ENCODE data around the gene PEX7. TPM values are rescaled to one million over a fixed set of nuclear protein-coding genes. Genes with fewer than 3 reads are reported as not detected.
"Not testable (repeated sequence)": the region's sequence is repeated elsewhere in the genome, so short reads cannot be mapped to it uniquely, and the experiment has no call there.

Gene PEX7
- total RNA-seq, 1 experiment from 2014 or later = 3.9 TPM

GRCh38 chr6:136958168-136958567, 135.8 kb downstream of the PEX7 start:
- no peaks in the 10 kb centered on the region for H3K27me3 Mint-ChIP-seq (ENCODE audit: unreplicated experiment)
- H3K27ac Mint-ChIP-seq (ENCODE audit: unreplicated experiment) = no peak overlapping the region
- H3K4me3 Mint-ChIP-seq (ENCODE audit: low read depth, unreplicated experiment) = no peak overlapping the region
- no peak for TF ChIP-seq CTCF (IDR thresholded peaks at IDR 0.05; ENCODE audit: unreplicated experiment)
- no TSS peak for BruUV-seq (replicated peaks)
- DNase-seq = no peak
- intact Hi-C loops (cut with micrococcal nuclease; ENCODE audit: unreplicated experiment) = no loop called here
- no peaks in the 10 kb centered on the region for H3K9me3 Mint-ChIP-seq (ENCODE audit: low read depth, unreplicated experiment)
- H3K4me1 Mint-ChIP-seq (ENCODE audit: low read depth, unreplicated experiment) = peaks cover 19% of the 10 kb centered on the region
- CTCF ChIA-PET = no interaction called here
- no peaks in the 10 kb centered on the region for H3K36me3 Mint-ChIP-seq (ENCODE audit: insufficient read depth, unreplicated experiment)

- Mint-ChIP-seq H3K9me3 (ENCODE audit: low read depth, unreplicated experiment) (no peaks in the 10 kb centered on the region), H3K27me3 (ENCODE audit: unreplicated experiment) (no peaks in the 10 kb centered on the region), H3K4me3 (ENCODE audit: low read depth, unreplicated experiment) (no peak overlapping the region), H3K36me3 (ENCODE audit: insufficient read depth, unreplicated experiment) (no peaks in the 10 kb centered on the region), H3K4me1 (ENCODE audit: low read depth, unreplicated experiment) (peaks cover 15% of the 10 kb centered on the region), H3K27ac (ENCODE audit: unreplicated experiment) (no peak overlapping the region)
- CTCF ChIA-PET = no interaction called here
- peak; percentile 6 for DNase-seq
- intact Hi-C loops (cut with micrococcal nuclease; ENCODE audit: unreplicated experiment) = no loop called here
- TF ChIP-seq CTCF (IDR thresholded peaks at IDR 0.05; ENCODE audit: unreplicated experiment) = no peak
- BruUV-seq (replicated peaks) = no TSS peak
Observed at GRCh38 chr6:136959471-136959891, 137.1 kb downstream of the PEX7 start.

- H3K4me1 Mint-ChIP-seq (ENCODE audit: low read depth, unreplicated experiment) = peaks cover 15% of the 10 kb centered on the region
- H3K9me3 Mint-ChIP-seq (ENCODE audit: low read depth, unreplicated experiment); H3K36me3 Mint-ChIP-seq (ENCODE audit: insufficient read depth, unreplicated experiment); H3K4me3 Mint-ChIP-seq (ENCODE audit: low read depth, unreplicated experiment); H3K27ac Mint-ChIP-seq (ENCODE audit: unreplicated experiment); BruUV-seq (replicated peaks); CTCF ChIA-PET; intact Hi-C loops (cut with micrococcal nuclease; ENCODE audit: unreplicated experiment); DNase-seq; H3K27me3 Mint-ChIP-seq (ENCODE audit: unreplicated experiment): not testable (repeated sequence)
Observed at GRCh38 chr6:136959935-136960334, 137.5 kb downstream of the PEX7 start.

GRCh38 chr6:136960781-136961180, 138.4 kb downstream of the PEX7 start:
- intact Hi-C loops (cut with micrococcal nuclease; ENCODE audit: unreplicated experiment) = no loop called here

More at GRCh38 chr6:136960781-136961180, 138.4 kb downstream of the PEX7 start:
- DNase-seq = no peak
- H3K9me3 Mint-ChIP-seq (ENCODE audit: low read depth, unreplicated experiment) = no peaks in the 10 kb centered on the region
- no peaks in the 10 kb centered on the region for H3K36me3 Mint-ChIP-seq (ENCODE audit: insufficient read depth, unreplicated experiment)
- H3K4me3 Mint-ChIP-seq (ENCODE audit: low read depth, unreplicated experiment) = no peak overlapping the region
- no peak for TF ChIP-seq CTCF (IDR thresholded peaks at IDR 0.05; ENCODE audit: unreplicated experiment)
- CTCF ChIA-PET = no interaction called here
- H3K4me1 Mint-ChIP-seq (ENCODE audit: low read depth, unreplicated experiment) = peaks cover 15% of the 10 kb centered on the region
- no TSS peak for BruUV-seq (replicated peaks)
- H3K27ac Mint-ChIP-seq (ENCODE audit: unreplicated experiment) = no peak overlapping the region
- no peaks in the 10 kb centered on the region for H3K27me3 Mint-ChIP-seq (ENCODE audit: unreplicated experiment)
